Mesenchymal stem cell (in vitro differentiated cells and primary cell): ENCODE data around the gene ZNF579.
"Not testable (repeated sequence)": the region's sequence is repeated elsewhere in the genome, so short reads cannot be mapped to it uniquely, and the experiment has no call there.

Experiments used
- DNase-seq: peaks from one replicate; pipeline ENCODE4 v3.0.0-alpha.2; 2013
- H2AFZ ChIP-seq: one replicate; pipeline ENCODE4 v1.6.1; 2013; ENCODE audit warnings: low read depth, mild to moderate bottlenecking, control low read depth, inconsistent platforms, low read length, moderate library complexity
- H2AK5ac ChIP-seq: 2 replicates; pipeline ENCODE4 v1.6.1; 2013; ENCODE audit warnings: low read length, moderate library complexity, mild to moderate bottlenecking, inconsistent platforms; ENCODE audit not compliant: severe bottlenecking
- H2BK120ac ChIP-seq: one replicate; pipeline ENCODE4 v1.6.1; 2013; ENCODE audit warnings: low read depth, mild to moderate bottlenecking, inconsistent platforms, low read length, moderate library complexity
- H2BK12ac ChIP-seq, 2 experiments: one replicate each; pipeline ENCODE4 v1.6.1; 2013; ENCODE audit warnings: inconsistent platforms in 2 of 2, low read length in 2 of 2, mild to moderate bottlenecking in 2 of 2, moderate library complexity in 2 of 2, control low read depth in 1 of 2
- H2BK15ac ChIP-seq: one replicate; pipeline ENCODE4 v1.6.1; 2013; ENCODE audit warnings: mild to moderate bottlenecking, low read depth, inconsistent platforms; ENCODE audit not compliant: poor library complexity, severe bottlenecking
- H2BK5ac ChIP-seq: 2 replicates; pipeline ENCODE4 v1.6.1; 2013; ENCODE audit warnings: low read depth, mild to moderate bottlenecking, low read length, control low read depth, inconsistent platforms; ENCODE audit not compliant: poor library complexity, severe bottlenecking
- H3K14ac ChIP-seq, 2 experiments: one replicate each; pipeline ENCODE4 v1.6.1; 2013; ENCODE audit warnings: inconsistent platforms in 2 of 2, low read length in 2 of 2, control low read depth in 1 of 2, mild to moderate bottlenecking in 1 of 2, moderate library complexity in 1 of 2
- H3K18ac ChIP-seq, 2 experiments: one replicate each; pipeline ENCODE4 v1.6.1; 2013; ENCODE audit warnings: inconsistent platforms in 2 of 2, low read length in 2 of 2, control low read depth in 1 of 2, low read depth in 1 of 2, mild to moderate bottlenecking in 1 of 2
- H3K23ac ChIP-seq, 2 experiments: one replicate each; pipeline ENCODE4 v1.6.1; 2013; ENCODE audit warnings: inconsistent platforms in 2 of 2, low read length in 2 of 2, mild to moderate bottlenecking in 2 of 2, moderate library complexity in 2 of 2, control low read depth in 1 of 2
- H3K27ac ChIP-seq: 2 replicates; pipeline ENCODE4 v1.5.1; 2013; ENCODE audit warnings: mild to moderate bottlenecking, moderate library complexity, low read length, control low read depth, inconsistent platforms; ENCODE audit not compliant: poor library complexity, severe bottlenecking
- H3K27me3 ChIP-seq, 2 experiments: 2 replicates each; pipeline versions ENCODE4 v1.6.1 to v1.7.0; 2013; ENCODE audit warnings: low read length in 2 of 2, mild to moderate bottlenecking in 2 of 2, moderate library complexity in 2 of 2, control low read depth in 1 of 2, inconsistent platforms in 1 of 2; ENCODE audit not compliant: control insufficient read depth in 1 of 2, insufficient read depth in 1 of 2
- H3K36me3 ChIP-seq, 2 experiments: 2 replicates each; pipeline versions ENCODE4 v1.6.1 to v1.7.0; 2013; ENCODE audit warnings: low read length in 2 of 2, control low read depth in 1 of 2, inconsistent platforms in 1 of 2, low read depth in 1 of 2, mild to moderate bottlenecking in 1 of 2; ENCODE audit not compliant: insufficient read depth in 2 of 2, control insufficient read depth in 1 of 2
- H3K4ac ChIP-seq, 2 experiments: one replicate each; pipeline ENCODE4 v1.6.1; 2013; ENCODE audit warnings: inconsistent platforms in 2 of 2, low read length in 2 of 2, mild to moderate bottlenecking in 2 of 2, moderate library complexity in 2 of 2, control low read depth in 1 of 2, low read depth in 1 of 2
- H3K4me1 ChIP-seq: 2 replicates; pipeline ENCODE4 v1.6.1; 2013; ENCODE audit warnings: low read depth, low read length, control low read depth; ENCODE audit not compliant: control insufficient read depth, insufficient read depth
- H3K4me2 ChIP-seq: 2 replicates; pipeline ENCODE4 v1.6.1; 2013; ENCODE audit warnings: low read length, mild to moderate bottlenecking, inconsistent platforms; ENCODE audit not compliant: poor library complexity, severe bottlenecking
- H3K4me3 ChIP-seq, 2 experiments: 2 replicates each; pipeline versions ENCODE4 v1.5.1 to v1.7.0; 2013; ENCODE audit warnings: low read length in 2 of 2, mild to moderate bottlenecking in 2 of 2, control low read depth in 1 of 2, low read depth in 1 of 2; ENCODE audit not compliant: insufficient read depth in 1 of 2
- H3K79me1 ChIP-seq: replicated peaks from 2 replicates; pipeline ENCODE4 v1.6.1; 2013; ENCODE audit warnings: mild to moderate bottlenecking, control low read depth, low read length, inconsistent platforms; ENCODE audit not compliant: poor library complexity, severe bottlenecking
- H3K9ac ChIP-seq: 2 replicates; pipeline ENCODE4 v1.7.0; 2013; ENCODE audit warnings: mild to moderate bottlenecking, low read length, moderate library complexity
- H3K9me3 ChIP-seq: 2 replicates; pipeline ENCODE4 v1.7.0; 2013; ENCODE audit warnings: mild to moderate bottlenecking, low read length; ENCODE audit not compliant: control insufficient read depth
- H4K8ac ChIP-seq: one replicate; pipeline ENCODE4 v1.6.1; 2013; ENCODE audit warnings: inconsistent platforms, mild to moderate bottlenecking, low read length, moderate library complexity
- H4K91ac ChIP-seq: one replicate; pipeline ENCODE4 v1.6.1; 2013; ENCODE audit warnings: mild to moderate bottlenecking, low read length, inconsistent platforms
- WGBS: methylation state at CpG from one replicate; pipeline ENCODE4 v1.1.7; 2013; ENCODE audit warnings: mixed read lengths; 5-methylcytosine and 5-hydroxymethylcytosine counted together

The ZNF579 gene

GRCh38 chr19:55585658-55586339 is 5.2 kb upstream of the ZNF579 start:
- H3K9me3 ChIP-seq = no peaks in the 10 kb centered on the region
- peak overlapping the region; percentile 94 for H2AFZ ChIP-seq
- H3K14ac ChIP-seq = peak overlapping the region in 1 of 2 experiments; percentile 86
- H3K4ac ChIP-seq = peak overlapping the region; percentile 46 to 99
- peak overlapping the region; percentile 80 for H3K9ac ChIP-seq
- peak overlapping the region; percentile 29 for H2BK15ac ChIP-seq
- no peaks in the 10 kb centered on the region for H3K27me3 ChIP-seq
- H3K79me1 ChIP-seq = no peaks in the 10 kb centered on the region
- H3K36me3 ChIP-seq = no peaks in the 10 kb centered on the region
- H3K4me3 ChIP-seq = peak overlapping the region; percentile 11 to 65
- peak overlapping the region; percentile 100 for H4K8ac ChIP-seq
- peak overlapping the region; percentile 98 for H4K91ac ChIP-seq
- 6% methylated on average over 32 of the region's 36 CpGs for WGBS
- peak overlapping the region; percentile 99 for H2BK5ac ChIP-seq
- peak; percentile 77 for DNase-seq
- peaks cover 34% of the 10 kb centered on the region for H3K4me1 ChIP-seq
- H3K4me2 ChIP-seq = peak overlapping the region; percentile 72
- peak overlapping the region; percentile 91 to 97 for H3K18ac ChIP-seq
- peak overlapping the region; percentile 100 for H3K27ac ChIP-seq
- H2AK5ac ChIP-seq = peak overlapping the region; percentile 96
- peak overlapping the region; percentile 75 to 93 for H2BK12ac ChIP-seq
- H3K23ac ChIP-seq = peak overlapping the region in 1 of 2 experiments; percentile 95
- H2BK120ac ChIP-seq = peak overlapping the region; percentile 86

- Histone ChIP-seq H3K4me1 (peaks cover 34% of the 10 kb centered on the region), H2AK5ac (peak overlapping the region; percentile 63), H3K9ac (no peak overlapping the region), H4K91ac (no peak overlapping the region), H3K27ac (peak overlapping the region; percentile 100), H3K4ac (no peak overlapping the region), H3K14ac (no peak overlapping the region), H2BK15ac (no peak overlapping the region), H3K23ac (no peak overlapping the region), H2BK5ac (peak overlapping the region; percentile 74), H3K18ac (no peak overlapping the region), H3K27me3 (no peaks in the 10 kb centered on the region), H4K8ac (no peak overlapping the region), H3K9me3 (no peaks in the 10 kb centered on the region), H3K4me2 (no peak overlapping the region), H3K36me3 (no peaks in the 10 kb centered on the region), H2BK12ac (peak overlapping the region in 1 of 2 experiments; percentile 12), H2BK120ac (no peak overlapping the region), H3K4me3 (no peak overlapping the region), H2AFZ (no peak overlapping the region), H3K79me1 (no peaks in the 10 kb centered on the region)
- WGBS = 85% methylated on average over 11 of the region's 11 CpGs
- DNase-seq = no peak
These were observed 4.2 kb upstream of the ZNF579 start for GRCh38 chr19:55584871-55585270.

- H3K79me1 ChIP-seq, H2BK15ac ChIP-seq, H2BK5ac ChIP-seq, H3K23ac ChIP-seq, DNase-seq, H3K27ac ChIP-seq, H4K91ac ChIP-seq, H2AK5ac ChIP-seq, H3K36me3 ChIP-seq, H2AFZ ChIP-seq, H3K18ac ChIP-seq, H4K8ac ChIP-seq, H2BK120ac ChIP-seq, H3K14ac ChIP-seq, H3K9me3 ChIP-seq, H3K27me3 ChIP-seq, H3K4me3 ChIP-seq, H3K9ac ChIP-seq, H3K4me2 ChIP-seq, H2BK12ac ChIP-seq, H3K4ac ChIP-seq: not testable (repeated sequence)
- 96% methylated on average over 1 of the region's 8 CpGs for WGBS
- peaks cover 41% of the 10 kb centered on the region for H3K4me1 ChIP-seq
These were observed 3.2 kb upstream of the ZNF579 start for GRCh38 chr19:55583897-55584296.

GRCh38 chr19:55582284-55582683 is 1.6 kb upstream of the ZNF579 start:
- not testable (repeated sequence) for H4K91ac ChIP-seq, H3K9ac ChIP-seq, H3K9me3 ChIP-seq, H3K14ac ChIP-seq, H3K23ac ChIP-seq, H3K4me3 ChIP-seq, H3K4ac ChIP-seq, H3K18ac ChIP-seq, H3K4me2 ChIP-seq, H2BK12ac ChIP-seq, H4K8ac ChIP-seq, H2BK120ac ChIP-seq, DNase-seq, H3K27me3 ChIP-seq, H2AFZ ChIP-seq, H3K79me1 ChIP-seq
- Histone ChIP-seq H3K36me3 (peaks cover 5 to 23% of the 10 kb centered on the region in 2 experiments), H2BK5ac (peak overlapping the region; percentile 90), H3K27ac (peak overlapping the region; percentile 99), H2AK5ac (peak overlapping the region; percentile 83), H3K4me1 (peaks cover 51% of the 10 kb centered on the region), H2BK15ac (peak overlapping the region; percentile 32)
- WGBS = 78% methylated on average over 4 of the region's 4 CpGs
